ENCODE data around the gene ZNF664. TPM values are rescaled to one million over a fixed set of nuclear protein-coding genes. Genes with fewer than 3 reads are reported as not detected.

The ZNF664 gene
- total RNA-seq, 2 donors from 2014 or later, result 131 to 139 TPM

DNA sequence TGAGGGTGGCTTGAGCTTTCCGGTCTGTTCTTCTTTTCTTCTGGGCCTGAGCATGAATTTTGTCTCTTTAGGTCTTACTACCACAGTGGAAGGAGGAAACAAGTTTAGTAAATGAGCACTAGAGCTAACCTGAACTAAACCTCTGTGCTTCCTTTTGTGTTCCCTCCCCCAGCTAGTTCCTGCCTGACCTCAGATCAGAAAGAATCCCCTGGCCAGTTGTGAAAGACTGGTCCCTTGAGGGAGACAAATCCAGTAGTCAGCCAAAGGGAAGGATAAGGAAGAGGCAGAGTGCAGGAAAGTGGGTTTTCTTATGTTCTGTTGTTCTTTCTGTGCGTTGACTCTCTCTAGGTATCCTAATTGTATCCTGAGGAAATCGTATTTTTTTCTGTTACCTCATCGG is 17.5 kb downstream of the ZNF664 start:
- Mint-ChIP-seq H3K4me3 (no peak overlapping the region), H3K27ac (no peak overlapping the region), H3K36me3 (ENCODE audit: low read depth) (peaks cover 59% of the 10 kb centered on the region), H3K4me1 (peaks cover 40% of the 10 kb centered on the region), H3K27me3 (ENCODE audit: insufficient read depth) (no peaks in the 10 kb centered on the region), H3K9me3 (no peaks in the 10 kb centered on the region)
- WGBS, 2 experiments (ENCODE audit: insufficient coverage in 1 of 2, insufficient read length in 1 of 2), result 80 to 95% methylated on average over 2 to 4 of the region's 4 CpGs
- no peaks in the 10 kb centered on the region for H3K27me3 ChIP-seq (ENCODE audit: control insufficient read depth, insufficient read depth, low read length, poor library complexity, severe bottlenecking)
- peaks cover 75% of the 10 kb centered on the region for H3K36me3 ChIP-seq (ENCODE audit: control insufficient read depth, insufficient read depth, low read length)
- no peaks in the 10 kb centered on the region for H3K9me3 ChIP-seq (ENCODE audit: control insufficient read depth, low read length)
- H3K4me3 ChIP-seq (ENCODE audit: low read length), result no peak overlapping the region
- no peak overlapping the region for H3K9ac ChIP-seq (ENCODE audit: extremely low read depth, low read length, poor library complexity, severe bottlenecking)
- DNase-seq, result no peak
- H3K27ac ChIP-seq (ENCODE audit: low read depth, low read length), result no peak overlapping the region
- peaks cover 17% of the 10 kb centered on the region for H3K4me1 ChIP-seq (ENCODE audit: control insufficient read depth, insufficient read depth, low read length)
- TF ChIP-seq, protein P1, sequence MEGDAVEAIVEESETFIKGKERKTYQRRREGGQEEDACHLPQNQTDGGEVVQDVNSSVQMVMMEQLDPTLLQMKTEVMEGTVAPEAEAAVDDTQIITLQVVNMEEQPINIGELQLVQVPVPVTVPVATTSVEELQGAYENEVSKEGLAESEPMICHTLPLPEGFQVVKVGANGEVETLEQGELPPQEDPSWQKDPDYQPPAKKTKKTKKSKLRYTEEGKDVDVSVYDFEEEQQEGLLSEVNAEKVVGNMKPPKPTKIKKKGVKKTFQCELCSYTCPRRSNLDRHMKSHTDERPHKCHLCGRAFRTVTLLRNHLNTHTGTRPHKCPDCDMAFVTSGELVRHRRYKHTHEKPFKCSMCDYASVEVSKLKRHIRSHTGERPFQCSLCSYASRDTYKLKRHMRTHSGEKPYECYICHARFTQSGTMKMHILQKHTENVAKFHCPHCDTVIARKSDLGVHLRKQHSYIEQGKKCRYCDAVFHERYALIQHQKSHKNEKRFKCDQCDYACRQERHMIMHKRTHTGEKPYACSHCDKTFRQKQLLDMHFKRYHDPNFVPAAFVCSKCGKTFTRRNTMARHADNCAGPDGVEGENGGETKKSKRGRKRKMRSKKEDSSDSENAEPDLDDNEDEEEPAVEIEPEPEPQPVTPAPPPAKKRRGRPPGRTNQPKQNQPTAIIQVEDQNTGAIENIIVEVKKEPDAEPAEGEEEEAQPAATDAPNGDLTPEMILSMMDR (conservative IDR thresholded peaks at IDR 0.05), result no peak

- H3K4me3 ChIP-seq (ENCODE audit: low read length), result no peak overlapping the region
- H3K27ac ChIP-seq (ENCODE audit: low read depth, low read length), result no peak overlapping the region
- peaks cover 48% of the 10 kb centered on the region for H3K4me1 Mint-ChIP-seq
- no peaks in the 10 kb centered on the region for H3K27me3 ChIP-seq (ENCODE audit: control insufficient read depth, insufficient read depth, low read length, poor library complexity, severe bottlenecking)
- TF ChIP-seq, protein P1 (conservative IDR thresholded peaks at IDR 0.05), result no peak
- H3K36me3 Mint-ChIP-seq (ENCODE audit: low read depth), result peaks cover 56% of the 10 kb centered on the region
- peaks cover 16% of the 10 kb centered on the region for H3K4me1 ChIP-seq (ENCODE audit: control insufficient read depth, insufficient read depth, low read length)
- DNase-seq, result no peak
- no peak overlapping the region for H3K9ac ChIP-seq (ENCODE audit: extremely low read depth, low read length, poor library complexity, severe bottlenecking)
- WGBS, 2 experiments (ENCODE audit: insufficient coverage in 1 of 2, insufficient read length in 1 of 2), result 97% methylated on average over 2 of the region's 2 CpGs; no CpG with 5 or more reads in 1 of the 2 experiments
- H3K27me3 Mint-ChIP-seq (ENCODE audit: insufficient read depth), result no peaks in the 10 kb centered on the region
- no peaks in the 10 kb centered on the region for H3K9me3 ChIP-seq (ENCODE audit: control insufficient read depth, low read length)
- H3K9me3 Mint-ChIP-seq, result no peaks in the 10 kb centered on the region
- no peak overlapping the region for H3K4me3 Mint-ChIP-seq
- H3K36me3 ChIP-seq (ENCODE audit: control insufficient read depth, insufficient read depth, low read length), result peaks cover 69% of the 10 kb centered on the region
- no peak overlapping the region for H3K27ac Mint-ChIP-seq
Measured at GRCh38 chr12:123991372-123991951, 18.4 kb downstream of the ZNF664 start.

DNA sequence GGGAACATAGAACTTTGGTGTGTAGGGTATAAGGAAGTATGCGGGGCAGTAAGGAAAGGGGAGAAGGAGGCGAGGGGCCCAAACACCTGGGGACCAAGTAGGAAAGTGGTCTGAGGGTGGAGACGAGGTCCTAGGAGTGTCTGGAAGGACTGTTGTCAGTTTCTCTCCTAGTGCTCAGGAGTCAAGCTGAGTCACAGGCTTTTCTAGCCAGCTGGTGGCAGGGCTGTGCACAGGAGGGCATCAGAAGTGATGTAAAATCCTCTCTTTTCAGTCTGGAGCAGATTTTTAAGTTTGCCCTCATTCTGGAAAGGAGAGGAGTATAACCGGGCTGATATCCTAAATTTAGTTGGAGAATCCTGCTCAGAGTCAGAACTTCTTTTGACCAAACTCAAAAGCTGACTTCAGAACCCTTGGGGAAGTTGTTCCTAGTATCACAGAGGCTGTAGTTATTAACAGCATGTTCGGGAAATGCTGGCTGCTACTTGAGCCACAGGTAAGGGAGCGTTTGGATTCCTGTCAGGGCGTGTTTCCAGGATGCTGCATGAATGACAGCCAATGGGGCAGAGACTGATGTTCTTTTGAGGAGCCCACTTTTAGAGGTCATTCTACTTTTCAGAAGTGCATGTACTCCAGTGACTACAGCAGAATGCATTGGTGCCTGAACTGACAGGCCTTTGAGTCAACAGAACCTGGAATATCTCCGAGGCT is 19.3 kb downstream of the ZNF664 start:
- TF ChIP-seq, protein P1 (conservative IDR thresholded peaks at IDR 0.05), result no peak
- Mint-ChIP-seq H3K36me3 (ENCODE audit: low read depth) (peaks cover 56% of the 10 kb centered on the region), H3K9me3 (no peaks in the 10 kb centered on the region), H3K4me3 (no peak overlapping the region), H3K27me3 (ENCODE audit: insufficient read depth) (no peaks in the 10 kb centered on the region), H3K4me1 (peaks cover 48% of the 10 kb centered on the region), H3K27ac (no peak overlapping the region)
- Histone ChIP-seq H3K4me1 (ENCODE audit: control insufficient read depth, insufficient read depth, low read length) (peaks cover 12% of the 10 kb centered on the region), H3K27me3 (ENCODE audit: control insufficient read depth, insufficient read depth, low read length, poor library complexity, severe bottlenecking) (no peaks in the 10 kb centered on the region), H3K9ac (ENCODE audit: extremely low read depth, low read length, poor library complexity, severe bottlenecking) (no peak overlapping the region), H3K9me3 (ENCODE audit: control insufficient read depth, low read length) (no peaks in the 10 kb centered on the region), H3K27ac (ENCODE audit: low read depth, low read length) (no peak overlapping the region), H3K4me3 (ENCODE audit: low read length) (no peak overlapping the region), H3K36me3 (ENCODE audit: control insufficient read depth, insufficient read depth, low read length) (peaks cover 69% of the 10 kb centered on the region)
- 96 to 100% methylated on average over 6 to 8 of the region's 8 CpGs for WGBS, 2 experiments (ENCODE audit: insufficient coverage in 1 of 2, insufficient read length in 1 of 2)
- no peak for DNase-seq
